ENCODE results near the gene GABRE.
"Not testable (repeated sequence)": the region's sequence is repeated elsewhere in the genome, so short reads cannot be mapped to it uniquely, and the experiment has no call there.

GABRE gene

GRCh38 chrX:151970027-151970426 lies 4.4 kb downstream of the GABRE start:
- DNase-seq (ENCODE audit: low spot score) = no peak

GRCh38 chrX:151966236-151966635 lies 8.2 kb downstream of the GABRE start:
- no peak for DNase-seq (ENCODE audit: low spot score)

GRCh38 chrX:151962034-151962433 lies 12.4 kb downstream of the GABRE start:
- no peak for DNase-seq (ENCODE audit: low spot score)

- no peak for DNase-seq (ENCODE audit: low spot score)
Observed at GRCh38 chrX:151958101-151958500, 16.4 kb downstream of the GABRE start.

GRCh38 chrX:151954730-151955129 lies 19.7 kb downstream of the GABRE start:
- DNase-seq (ENCODE audit: low spot score) = no peak

GRCh38 chrX:151938172-151938571 lies 36.3 kb downstream of the GABRE start:
- DNase-seq (ENCODE audit: low spot score) = no peak

- no peak for DNase-seq (ENCODE audit: low spot score)
Observed at GRCh38 chrX:151935358-151935757, 39.1 kb downstream of the GABRE start.

- DNase-seq (ENCODE audit: low spot score) = no peak
Observed at GRCh38 chrX:151929126-151929525, 45.4 kb downstream of the GABRE start.

GRCh38 chrX:151923648-151924047 lies 50.8 kb downstream of the GABRE start:
- DNase-seq (ENCODE audit: low spot score) = no peak

- no peak for DNase-seq (ENCODE audit: low spot score)
Observed at GRCh38 chrX:151922692-151923091, 51.8 kb downstream of the GABRE start.

- no peak for DNase-seq (ENCODE audit: low spot score)
Observed at GRCh38 chrX:151921866-151922265, 52.6 kb downstream of the GABRE start.

- DNase-seq (ENCODE audit: low spot score) = no peak
Observed at GRCh38 chrX:151921292-151921691, 53.2 kb downstream of the GABRE start.

- no peak for DNase-seq (ENCODE audit: low spot score)
Observed at GRCh38 chrX:151920530-151920929, 53.9 kb downstream of the GABRE start.

GRCh38 chrX:151920101-151920500 lies 54.4 kb downstream of the GABRE start:
- no peak for DNase-seq (ENCODE audit: low spot score)

GRCh38 chrX:151919610-151920009 lies 54.9 kb downstream of the GABRE start:
- DNase-seq (ENCODE audit: low spot score) = no peak

GRCh38 chrX:151918736-151919135 lies 55.7 kb downstream of the GABRE start:
- not testable (repeated sequence) for DNase-seq (ENCODE audit: low spot score)

GRCh38 chrX:151912780-151913179 lies 61.7 kb downstream of the GABRE start, which contains the start of gene MAGEA4:
Gene MAGEA4, plus strand, starts transcription at chrX:151912889. Its CDS starts 10,776 bp downstream, at chrX:151923665.
- no peak for DNase-seq (ENCODE audit: low spot score)

- no peak for DNase-seq (ENCODE audit: low spot score)
Observed at GRCh38 chrX:151912221-151912620, 62.3 kb downstream of the GABRE start.

- DNase-seq (ENCODE audit: low spot score) = no peak
Observed at GRCh38 chrX:151904989-151905388, 69.5 kb downstream of the GABRE start.

Measured in HuH-7 (cell line).